HG03520 (cell line): ENCODE results near the gene AGPAT4.
"Not testable (repeated sequence)": the region's sequence is repeated elsewhere in the genome, so short reads cannot be mapped to it uniquely, and the experiment has no call there.

Experiments
- ATAC-seq: cut with Tn5 transposase; IDR thresholded peaks from one replicate; pipeline ENCODE4 v1.9.1; 2021; ENCODE audit warnings: mild to moderate bottlenecking, moderate library complexity; ENCODE audit not compliant: unreplicated experiment

The AGPAT4 gene

DNA sequence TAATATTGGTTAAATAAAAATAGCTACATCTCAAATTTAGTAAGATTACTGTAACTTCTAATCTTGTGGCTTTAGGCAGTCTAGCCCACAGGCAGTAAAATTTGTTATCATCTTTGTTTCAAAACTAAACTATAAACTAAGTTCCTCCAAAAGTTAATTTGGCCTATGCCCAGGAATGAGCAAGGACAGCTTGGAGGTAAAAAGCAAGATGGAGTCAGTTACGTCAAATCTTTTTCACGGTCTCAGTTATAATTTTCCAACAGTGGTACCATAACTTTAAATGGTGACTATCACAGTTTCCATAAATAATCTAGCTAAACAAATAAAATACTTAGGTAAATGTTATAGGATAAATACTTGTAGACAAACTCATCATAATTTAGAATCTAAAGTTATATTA, 63.0 kb downstream of the AGPAT4 start:
- no peak for ATAC-seq

DNA sequence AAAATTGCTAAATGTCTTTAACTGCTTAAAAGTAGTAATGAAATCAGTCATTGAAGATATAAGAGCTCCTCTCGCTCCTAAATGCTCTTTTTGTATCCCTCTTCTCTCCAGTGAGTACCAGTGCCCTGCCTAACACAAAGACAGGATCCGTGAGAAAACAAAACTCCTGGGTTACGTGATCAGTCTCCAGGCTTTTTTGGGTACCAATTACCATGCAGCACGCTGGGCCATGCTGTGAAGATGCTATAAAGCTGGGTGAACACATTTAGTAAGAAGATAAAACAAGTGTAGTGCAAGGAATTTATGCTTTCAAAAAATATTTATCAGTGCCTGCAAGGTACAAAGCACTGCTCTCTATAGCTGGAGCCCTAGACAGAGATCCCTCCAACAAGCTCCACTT, 66.7 kb downstream of the AGPAT4 start:
- no peak for ATAC-seq

DNA sequence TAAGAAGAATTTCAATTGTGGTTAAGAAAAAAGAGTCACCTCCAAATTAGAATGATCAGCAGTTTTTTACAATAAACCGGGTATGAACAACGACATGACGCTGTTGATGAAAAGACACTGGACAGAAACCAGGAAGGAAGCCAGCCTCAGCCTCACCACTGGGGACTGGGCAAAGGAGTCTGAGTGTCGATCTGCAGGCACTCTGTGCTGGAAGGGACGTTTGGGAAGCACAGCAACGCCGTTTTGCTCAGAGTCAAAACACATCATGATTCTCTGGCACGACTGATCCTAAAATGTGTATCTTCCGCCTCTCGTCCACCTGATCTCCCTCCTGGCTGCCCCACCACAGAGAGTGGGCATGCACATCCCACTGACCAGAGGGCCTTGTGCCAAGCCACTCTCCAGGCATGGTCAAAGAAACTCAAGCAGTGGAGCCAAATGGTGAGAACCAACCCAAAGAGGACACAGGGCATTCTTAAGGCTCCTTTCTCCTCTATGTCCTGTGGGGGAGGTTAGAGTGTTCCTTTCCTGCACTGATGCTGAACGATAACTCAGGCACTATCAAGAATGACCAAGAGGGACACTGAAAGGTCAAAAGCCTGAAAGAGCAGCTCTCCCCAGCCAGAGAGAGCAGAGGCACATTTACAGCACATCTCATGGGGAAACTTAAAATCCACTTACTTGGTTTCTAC, 68.8 kb downstream of the AGPAT4 start:
- ATAC-seq, result no peak

DNA sequence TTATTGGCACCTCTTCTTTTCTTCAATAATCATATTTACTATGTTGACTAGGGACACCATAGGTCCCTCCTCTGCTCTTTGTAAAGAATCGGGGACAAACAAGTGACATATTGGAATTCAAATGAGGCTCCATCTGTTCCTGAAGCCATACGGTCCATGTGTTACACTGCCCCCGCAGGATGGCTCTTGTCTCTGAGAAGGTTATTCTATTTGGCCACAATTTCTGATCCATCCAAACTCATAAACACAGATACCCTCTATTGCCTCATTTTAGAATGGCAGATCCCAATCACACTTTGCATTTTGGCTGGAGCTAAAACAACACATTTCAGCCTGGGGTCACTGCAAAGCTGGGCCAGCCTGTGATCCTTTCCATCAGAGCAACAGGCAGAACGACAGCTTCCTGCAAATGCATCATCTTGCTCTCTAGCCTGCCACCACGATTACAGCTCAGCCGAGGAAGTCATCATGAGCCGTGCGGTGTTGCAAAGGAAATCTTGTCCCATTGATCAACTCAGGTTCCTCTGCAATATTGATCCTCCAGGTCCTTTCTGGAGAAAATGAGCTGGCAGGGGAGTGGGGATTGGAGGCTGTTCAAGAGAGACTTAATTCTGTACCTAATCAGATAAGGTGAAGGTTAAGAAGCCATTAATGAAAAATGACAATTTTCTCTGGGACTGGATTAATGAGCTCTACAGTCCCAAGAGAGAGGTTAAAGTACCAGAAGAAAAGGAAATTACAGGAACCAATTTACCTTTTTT, 73.1 kb downstream of the AGPAT4 start:
- no peak for ATAC-seq

DNA sequence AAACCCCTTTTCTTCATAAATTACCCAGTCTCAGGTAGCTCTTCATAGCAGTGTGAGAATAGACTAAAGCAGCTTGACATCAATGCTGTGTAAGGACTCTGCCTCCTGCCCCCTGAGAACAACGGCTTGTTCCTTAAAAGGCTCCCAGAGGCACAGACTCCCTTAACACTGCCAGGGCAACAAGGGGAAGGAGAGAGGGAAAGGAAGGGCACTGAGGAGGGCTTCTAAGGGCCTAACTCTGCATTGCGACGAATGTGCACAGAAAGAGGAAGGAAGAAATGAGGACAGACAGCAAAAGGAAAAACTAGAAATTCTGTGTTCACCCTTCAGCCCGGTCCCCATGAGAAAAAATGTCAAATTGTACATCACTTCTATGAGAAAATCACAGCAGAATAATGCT, 74.0 kb downstream of the AGPAT4 start:
- ATAC-seq, result no peak

DNA sequence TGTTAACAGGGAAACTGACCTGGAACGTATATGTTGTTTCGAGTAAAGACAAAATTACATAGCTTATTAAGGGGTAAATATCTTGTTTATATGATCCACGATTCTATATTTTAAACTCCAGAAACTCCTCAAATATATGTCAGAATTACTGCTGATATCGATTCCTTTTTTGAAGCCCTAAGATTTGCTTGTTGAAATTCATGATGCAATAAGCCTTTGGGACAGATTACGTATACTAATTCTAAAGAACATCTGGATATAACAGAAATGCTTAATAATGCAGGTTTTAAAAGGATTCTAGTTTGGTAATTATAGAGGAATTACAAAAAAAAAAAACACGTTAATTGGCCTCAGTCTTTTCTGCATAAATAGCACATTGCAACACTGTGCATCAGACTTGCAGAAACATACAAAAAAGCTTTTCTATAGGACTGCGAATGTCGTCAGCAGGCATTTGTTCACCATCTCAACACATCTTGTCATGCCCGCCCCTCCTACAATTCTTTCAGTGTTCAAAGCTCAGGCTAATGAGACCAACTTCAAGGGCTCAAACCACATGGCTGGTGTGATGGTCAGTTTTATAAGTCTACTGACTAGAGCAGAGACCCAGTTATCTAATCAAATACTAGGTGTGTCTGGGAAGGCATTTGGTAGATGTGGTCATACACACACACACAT, 74.9 kb downstream of the AGPAT4 start:
- ATAC-seq, result no peak

DNA sequence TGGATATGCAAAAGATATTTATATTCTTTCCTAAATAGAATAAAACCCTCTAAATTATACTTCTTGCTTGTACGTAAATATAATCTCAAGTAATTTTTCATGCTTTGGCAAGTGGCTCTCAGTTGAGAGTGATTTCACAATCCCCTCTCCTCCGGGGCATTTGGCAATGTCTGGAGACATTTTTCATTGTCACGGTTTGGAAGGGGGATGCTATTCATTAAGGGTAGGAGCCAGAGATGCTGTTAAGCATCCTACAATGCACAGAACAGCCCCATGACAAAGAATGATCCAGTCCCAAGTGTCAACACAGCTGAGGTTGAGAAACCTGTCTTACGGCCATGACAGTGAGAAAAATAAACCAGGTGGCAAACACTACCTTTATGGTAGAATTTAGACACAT, 75.7 kb downstream of the AGPAT4 start:
- no peak for ATAC-seq

DNA sequence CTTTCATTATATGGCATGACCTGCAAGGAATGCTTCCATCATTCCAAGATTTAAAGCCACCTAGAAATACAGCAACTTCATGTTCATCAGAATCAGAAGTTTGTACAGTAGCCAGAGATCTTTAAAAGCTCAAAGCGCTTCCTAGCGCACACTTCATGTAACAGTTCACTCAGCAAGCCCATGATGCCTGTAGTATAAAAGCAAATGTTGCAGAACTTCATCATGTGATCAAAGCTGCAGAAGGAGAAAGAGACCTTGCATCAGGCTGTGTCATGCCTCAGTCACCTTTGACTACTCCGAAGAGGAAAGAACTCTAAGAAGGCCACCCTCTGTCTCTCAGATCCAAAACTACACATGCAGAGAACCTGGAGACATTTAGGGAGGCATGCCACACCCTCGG, 78.5 kb downstream of the AGPAT4 start:
- ATAC-seq, result no peak

DNA sequence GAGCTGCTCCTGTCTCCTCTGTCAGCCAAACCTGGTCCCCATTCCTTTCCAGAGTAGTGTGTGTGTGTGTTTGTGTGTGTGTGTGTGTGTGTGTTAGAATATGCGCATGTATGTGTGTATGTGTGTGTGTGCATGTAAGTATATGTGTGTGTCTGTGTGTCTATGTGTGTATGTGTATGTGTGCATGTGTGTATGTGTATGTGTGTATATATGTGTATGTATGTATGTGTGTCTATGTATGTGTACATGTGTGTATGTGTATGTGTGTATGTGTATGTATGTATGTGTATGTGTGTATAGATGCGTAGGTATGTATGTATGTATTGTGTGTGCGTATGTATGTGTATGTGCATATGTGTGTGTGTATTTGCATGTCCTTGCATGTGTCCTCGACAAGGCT, 79.5 kb downstream of the AGPAT4 start:
- no peak for ATAC-seq

DNA sequence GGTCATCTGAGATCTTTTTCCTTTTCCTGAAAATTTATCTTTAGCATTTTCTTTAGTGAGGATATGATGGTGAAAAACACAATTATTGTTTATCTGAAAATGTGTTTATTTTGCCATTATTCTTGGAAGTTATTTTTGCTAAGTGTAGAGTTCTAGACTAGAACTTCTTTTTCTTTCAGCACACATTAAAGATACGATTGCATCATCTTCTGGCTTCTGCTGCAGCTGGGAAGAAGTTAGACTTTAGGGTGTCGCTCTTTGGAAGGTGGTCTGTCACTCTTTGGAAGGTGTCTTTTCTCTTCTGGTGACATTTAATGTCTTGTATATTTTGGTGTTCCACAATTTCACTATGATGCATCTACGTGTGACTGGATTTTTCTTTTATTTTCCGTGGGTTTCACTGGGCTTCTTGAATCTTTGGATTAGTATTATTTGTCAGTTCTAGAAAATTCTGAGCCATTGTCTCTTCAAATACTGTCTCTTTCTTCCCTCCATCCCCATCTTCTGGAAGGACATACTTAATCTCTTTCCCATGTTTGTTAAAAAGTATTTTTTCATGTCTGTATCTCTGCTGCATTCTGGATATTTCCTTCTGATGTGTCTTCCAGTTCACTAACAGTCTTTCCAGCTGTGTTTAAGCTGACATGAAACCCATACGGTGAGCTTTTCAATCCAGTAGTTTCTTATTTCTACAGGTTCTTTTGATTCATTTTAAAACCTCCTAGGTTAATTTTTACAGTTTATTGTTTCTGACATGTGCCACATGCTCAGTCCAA, 81.0 kb downstream of the AGPAT4 start:
- no peak for ATAC-seq

DNA sequence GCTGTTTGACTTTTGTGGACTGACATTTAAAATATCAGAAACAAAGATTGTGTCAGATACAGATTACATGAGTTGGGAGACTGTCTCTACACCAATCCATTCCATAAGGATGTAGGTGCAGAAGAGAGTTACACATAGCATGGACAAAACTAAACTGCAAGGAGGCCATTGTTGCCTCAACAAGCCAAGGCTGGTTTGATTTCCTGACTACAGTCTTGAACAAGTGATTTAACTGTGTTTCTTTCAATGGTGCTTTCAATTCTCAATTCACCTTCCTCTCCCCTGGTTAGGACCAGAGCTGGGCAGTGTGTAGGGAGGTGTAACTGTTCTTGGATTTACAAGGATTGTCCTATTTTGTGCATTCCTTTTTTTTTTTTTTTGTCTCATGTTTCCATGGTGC, 82.2 kb downstream of the AGPAT4 start:
- ATAC-seq, result no peak

DNA sequence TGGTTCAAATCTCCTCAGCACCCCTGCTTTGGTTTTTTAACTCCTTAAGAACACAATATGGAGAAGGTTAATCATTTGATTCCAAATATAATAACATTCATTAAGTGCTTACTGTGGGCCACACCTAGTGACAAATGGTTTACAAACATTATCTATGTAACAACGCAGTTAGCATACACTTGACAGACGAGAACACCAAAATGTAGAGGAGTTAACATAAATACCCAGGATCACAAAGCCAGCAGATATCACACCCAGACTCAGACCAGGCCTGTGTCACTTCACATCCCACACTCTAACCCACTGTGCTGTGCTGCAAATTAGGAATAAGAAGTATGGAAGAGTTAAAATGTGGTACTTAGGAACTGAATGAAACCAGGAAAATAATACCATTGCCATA, 82.9 kb downstream of the AGPAT4 start:
- ATAC-seq, result no peak

DNA sequence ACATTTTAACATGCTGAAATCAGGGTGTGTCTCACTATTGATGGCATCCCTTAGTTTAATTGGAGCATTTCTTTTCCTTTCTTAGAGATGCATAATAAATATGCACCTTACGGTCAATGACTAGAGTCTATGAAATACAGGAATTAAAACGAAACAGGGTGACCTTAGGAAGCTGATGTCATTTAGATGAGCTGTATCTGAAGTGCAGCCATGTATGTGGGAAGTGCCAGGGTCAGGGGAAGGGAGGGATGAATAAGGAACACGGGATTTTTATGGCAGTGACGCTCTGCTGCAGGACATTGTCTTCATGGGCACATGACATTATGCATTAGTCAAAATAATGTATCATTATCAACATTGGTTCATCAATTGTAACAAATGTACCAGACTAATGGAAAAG, 84.0 kb downstream of the AGPAT4 start:
- ATAC-seq, result no peak

DNA sequence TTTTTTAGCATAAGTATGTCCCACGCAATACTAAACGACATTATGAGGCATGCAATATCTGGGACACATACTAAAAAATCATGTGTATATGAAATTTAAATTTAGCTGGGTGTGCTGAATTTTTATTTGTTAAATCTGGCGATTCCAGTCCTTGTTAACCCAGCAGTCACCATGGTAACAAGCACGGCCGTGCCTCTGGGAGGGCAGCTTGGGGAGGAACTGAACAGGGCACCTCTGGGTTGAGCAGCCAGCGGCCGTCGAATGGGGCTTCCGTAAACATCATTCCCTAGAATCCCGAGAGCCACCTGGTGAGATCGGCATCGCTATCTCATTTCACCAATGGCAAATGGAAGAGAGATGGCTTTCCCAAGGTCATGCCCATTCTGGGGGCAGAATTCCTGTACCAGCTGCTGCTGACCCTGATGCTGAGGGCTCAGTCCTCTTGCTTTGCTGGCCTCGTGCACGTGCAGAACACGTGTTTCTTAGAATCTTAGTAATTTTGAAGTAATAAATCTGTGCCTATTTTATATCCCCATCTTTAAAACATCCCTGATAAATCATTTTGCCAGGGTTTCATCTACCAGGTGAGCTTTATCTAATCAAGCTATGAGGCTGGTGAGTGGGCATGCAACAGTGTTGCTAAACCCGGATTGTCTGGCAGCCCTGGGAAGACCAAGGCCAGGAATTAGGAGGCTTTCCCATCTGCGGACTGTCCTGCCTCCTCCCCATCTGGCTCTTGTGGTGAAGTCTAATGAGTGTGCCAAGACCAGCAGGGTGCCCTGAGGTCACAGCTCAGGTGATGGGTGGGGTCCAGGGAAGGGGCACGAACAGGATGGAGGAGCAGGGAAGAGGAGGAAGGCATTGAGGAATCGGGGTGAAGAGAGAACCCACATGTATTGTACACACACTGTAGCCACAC, 85.1 kb downstream of the AGPAT4 start:
- ATAC-seq, result no peak

DNA sequence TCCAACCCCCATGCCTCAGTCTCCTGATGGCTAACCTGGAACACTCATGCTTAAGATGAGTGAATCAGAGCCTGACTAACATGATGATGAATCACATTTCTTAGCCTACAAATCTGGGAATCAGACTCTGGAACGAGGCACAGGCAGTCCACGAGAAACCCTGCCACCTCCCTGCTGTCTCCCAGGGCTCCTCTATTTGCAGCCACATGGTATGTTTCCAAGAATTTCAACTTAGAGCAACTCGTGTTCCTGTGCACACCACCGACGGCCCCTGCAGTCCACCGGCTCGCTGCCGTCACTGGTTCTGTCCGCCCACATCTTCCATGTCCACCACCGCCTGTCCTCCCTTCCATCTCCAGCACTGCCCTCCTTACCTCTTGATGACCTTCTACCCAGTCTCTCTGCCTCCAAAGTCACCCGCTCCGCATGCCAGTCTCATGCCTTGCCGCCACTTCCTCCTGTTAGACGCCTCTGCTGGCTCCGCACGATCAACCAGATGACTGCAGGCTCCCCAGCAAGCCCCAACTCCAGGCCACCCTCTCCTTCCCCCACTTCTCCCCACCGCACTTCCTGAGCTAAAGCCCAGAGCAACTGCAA, 87.6 kb downstream of the AGPAT4 start:
- ATAC-seq, result no peak

DNA sequence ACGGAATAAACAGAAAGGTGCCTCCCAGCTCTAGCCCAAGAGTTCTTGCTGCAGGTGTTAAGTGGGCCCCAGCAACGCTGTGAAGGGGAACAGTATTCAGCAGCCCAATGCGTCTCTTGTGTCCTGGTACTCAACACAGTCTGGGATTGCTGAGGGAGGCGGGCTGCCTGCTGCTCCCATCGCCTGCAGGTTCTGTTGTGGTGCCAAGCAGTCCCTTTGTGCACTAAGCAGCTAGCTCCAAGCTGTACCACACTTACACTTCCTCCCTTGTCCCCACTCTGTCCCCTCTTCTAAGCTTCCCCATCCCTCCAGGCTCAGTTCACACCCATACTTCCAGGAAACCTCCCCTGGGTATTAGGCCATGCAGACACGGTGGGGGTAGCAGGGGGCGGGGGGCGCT, 92.7 kb downstream of the AGPAT4 start:
- ATAC-seq, result no peak

DNA sequence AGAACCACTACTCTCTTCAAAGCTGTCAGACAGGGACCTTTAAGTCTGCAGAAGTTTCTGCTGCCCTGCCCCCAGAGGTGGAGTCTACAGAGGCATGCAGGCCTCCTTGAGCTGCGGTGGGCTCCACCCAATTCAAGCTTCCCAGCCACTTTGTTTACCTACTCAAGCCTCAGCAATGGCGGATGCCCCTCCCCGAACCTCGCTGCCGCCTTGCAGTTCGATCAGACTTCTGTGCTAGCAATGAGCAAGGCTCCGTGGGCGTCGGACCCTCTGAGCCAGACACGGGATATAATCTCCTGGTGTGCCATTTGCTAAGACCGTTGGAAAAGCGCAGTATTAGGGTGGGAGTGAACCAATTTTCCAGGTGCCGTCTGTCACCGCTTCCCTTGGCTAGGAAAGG, 95.7 kb downstream of the AGPAT4 start:
- not testable (repeated sequence) for ATAC-seq

DNA sequence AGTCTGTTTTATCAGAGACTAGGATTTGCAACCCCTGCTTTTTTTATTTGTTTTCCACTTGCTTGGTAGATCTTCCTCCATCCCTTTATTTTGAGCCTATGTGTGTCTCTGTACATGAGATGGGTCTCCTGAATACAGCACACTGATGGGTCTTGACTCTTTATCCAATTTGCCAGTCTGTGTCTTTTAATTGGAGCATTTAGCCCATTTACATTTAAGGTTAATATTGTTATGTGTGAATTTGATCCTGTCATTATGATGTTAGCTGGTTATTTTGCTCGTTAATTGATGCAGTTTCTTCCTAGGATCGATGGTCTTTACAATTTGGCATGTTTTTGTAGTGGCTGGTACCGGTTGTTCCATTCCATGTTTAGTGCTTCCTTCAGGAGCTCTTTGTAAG, 97.4 kb downstream of the AGPAT4 start:
- ATAC-seq, result not testable (repeated sequence)

DNA sequence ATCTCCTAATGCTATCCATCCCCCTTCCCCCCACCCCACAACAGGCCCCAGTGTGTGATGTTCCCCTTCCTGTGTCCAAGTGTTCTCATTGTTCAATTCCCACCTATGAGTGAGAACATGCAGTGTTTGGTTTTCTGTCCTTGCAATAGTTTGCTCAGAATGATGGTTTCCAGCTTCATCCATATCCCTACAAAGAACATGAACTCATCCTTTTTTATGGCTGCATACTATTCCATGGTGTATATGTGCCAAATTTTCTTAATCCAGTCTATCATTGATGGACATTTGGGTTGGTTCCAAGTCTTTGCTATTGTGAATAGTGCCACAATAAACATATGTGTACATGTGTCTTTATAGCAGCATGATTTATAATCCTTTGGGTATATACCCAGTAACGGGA, 101.1 kb downstream of the AGPAT4 start:
- ATAC-seq, result not testable (repeated sequence)

DNA sequence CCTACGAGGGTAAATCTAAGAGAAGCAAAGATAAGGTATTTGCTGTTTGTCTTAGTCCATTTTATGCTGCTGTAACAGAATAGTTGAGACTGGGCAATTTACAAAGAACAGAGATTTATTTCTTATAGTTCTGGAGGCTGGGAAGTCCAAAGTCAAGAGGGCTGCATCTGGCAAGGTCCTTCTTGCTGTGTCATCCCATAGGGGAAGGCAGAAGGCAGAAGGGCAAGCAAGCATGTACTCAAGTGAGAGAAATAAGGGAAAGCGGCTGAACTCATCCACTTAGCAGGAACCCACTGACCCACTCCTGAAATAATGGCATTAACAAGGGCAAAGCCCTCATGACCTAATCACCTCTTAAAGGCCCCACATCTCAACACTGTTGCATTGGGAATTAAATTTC, 102.7 kb downstream of the AGPAT4 start:
- ATAC-seq, result no peak
